Activated CD8-positive, alpha-beta T cell treated with anti-CD3 and anti-CD28 coated beads, Interleukin-2, amount 10 ng/mL, durations not matched to agents 7 days and 5 days (primary cell): ENCODE results near the gene LRRC47. TPM values are rescaled to one million over a fixed set of nuclear protein-coding genes. Genes with fewer than 3 reads are reported as not detected.

Source experiments
- ATAC-seq: fragments of 150-1000 bp; cut with Tn5 transposase; one replicate; pipeline ENCODE4 v1.10.0; 2021; ENCODE audit warnings: moderate library complexity
- CTCF ChIA-PET: fragments of 350-600 bp; sonication (Branson Sonifier 250); formaldehyde crosslinking; loops from one replicate; lab custom pipeline; 2021; ENCODE audit warnings: antibody characterized with exemption; lab: Charles Lee
- POLR2A ChIA-PET: fragments of 350-600 bp; sonication (Branson Sonifier 250); formaldehyde crosslinking; loops from one replicate; lab custom pipeline; 2021; ENCODE audit warnings: antibody characterized with exemption; lab: Charles Lee
- DNase-seq: peaks from one replicate; pipeline ENCODE4 v3.0.0-alpha.2; 2020
- H3K27ac Mint-ChIP-seq: one replicate; pipeline ENCODE4 v1.8.0; 2021; ENCODE audit warnings: mild to moderate bottlenecking, mixed read lengths
- H3K27me3 Mint-ChIP-seq: one replicate; pipeline ENCODE4 v1.8.0; 2021; ENCODE audit warnings: low read depth, mixed read lengths
- H3K36me3 Mint-ChIP-seq: one replicate; pipeline ENCODE4 v1.8.0; 2021; ENCODE audit warnings: low read depth, mixed read lengths
- H3K4me1 Mint-ChIP-seq: one replicate; pipeline ENCODE4 v1.8.0; 2021; ENCODE audit warnings: low read depth, mixed read lengths
- H3K4me3 Mint-ChIP-seq: one replicate; pipeline ENCODE4 v1.8.0; 2021; ENCODE audit warnings: mild to moderate bottlenecking, mixed read lengths
- H3K9me3 Mint-ChIP-seq: one replicate; pipeline ENCODE4 v1.8.0; 2022; ENCODE audit warnings: mixed read lengths; ENCODE audit not compliant: insufficient read depth
- total RNA-seq, 2 experiments: library from RNA; stranded (reverse); gene quantifications; one replicate each; pipeline ENCODE4 v1.2.3, GENCODE V29; 2021

The LRRC47 gene
- total RNA-seq, 2 experiments from 2014 or later, result 36.4 to 39.5 TPM

GRCh38 chr1:3741566-3742438 lies 54.5 kb downstream of the LRRC47 start:
- peaks cover 17% of the 10 kb centered on the region for H3K4me1 Mint-ChIP-seq
- H3K4me3 Mint-ChIP-seq, result no peak overlapping the region
- no peak for DNase-seq
- no peaks in the 10 kb centered on the region for H3K27me3 Mint-ChIP-seq
- ChIA-PET CTCF (no interaction called here), POLR2A (no interaction called here)
- H3K27ac Mint-ChIP-seq, result no peak overlapping the region
- ATAC-seq, result no peak
- no peaks in the 10 kb centered on the region for H3K9me3 Mint-ChIP-seq
- H3K36me3 Mint-ChIP-seq, result no peaks in the 10 kb centered on the region

DNA sequence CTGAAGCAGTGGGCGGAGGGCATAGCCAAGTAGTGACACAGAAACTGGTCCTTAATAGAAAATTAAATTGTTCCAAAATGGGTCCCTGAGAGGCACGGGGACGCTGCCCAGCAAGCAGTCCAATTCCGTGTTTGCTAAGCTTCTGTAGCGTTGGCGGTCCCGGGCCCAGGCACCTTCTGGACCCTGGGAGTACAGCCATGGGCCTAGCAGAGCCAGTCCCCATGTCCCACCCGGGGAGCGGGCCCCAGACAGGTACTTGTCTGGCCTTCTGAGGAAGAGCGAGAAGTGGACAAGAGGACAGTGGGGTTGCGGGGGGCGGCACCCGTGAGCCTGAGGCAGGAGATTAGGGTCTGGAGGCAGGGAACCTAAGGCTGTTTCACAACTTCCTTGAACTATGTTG lies 55.5 kb downstream of the LRRC47 start:
- no peaks in the 10 kb centered on the region for H3K27me3 Mint-ChIP-seq
- no peak overlapping the region for H3K27ac Mint-ChIP-seq
- H3K9me3 Mint-ChIP-seq, result no peaks in the 10 kb centered on the region
- no peak for DNase-seq
- no peak for ATAC-seq
- ChIA-PET POLR2A (no interaction called here), CTCF (no interaction called here)
- peaks cover 7% of the 10 kb centered on the region for H3K4me1 Mint-ChIP-seq
- H3K4me3 Mint-ChIP-seq, result no peak overlapping the region
- peaks cover 3% of the 10 kb centered on the region for H3K36me3 Mint-ChIP-seq

GRCh38 chr1:3740042-3740441 lies 56.3 kb downstream of the LRRC47 start:
- peaks cover 1% of the 10 kb centered on the region for H3K4me1 Mint-ChIP-seq
- CTCF ChIA-PET, result no interaction called here
- POLR2A ChIA-PET, result no interaction called here

GRCh38 chr1:3738943-3739342 lies 57.4 kb downstream of the LRRC47 start:
- H3K9me3 Mint-ChIP-seq, result no peaks in the 10 kb centered on the region
- peaks cover 3% of the 10 kb centered on the region for H3K36me3 Mint-ChIP-seq
- no peak overlapping the region for H3K27ac Mint-ChIP-seq
- ChIA-PET CTCF (interaction anchor here (1.7 kb wide), 1 partner anchor 15 kb away, joined by 6 read pairs; no protein-coding TSS in a partner anchor), POLR2A (no interaction called here)
- H3K4me1 Mint-ChIP-seq, result no peaks in the 10 kb centered on the region
- no peak overlapping the region for H3K4me3 Mint-ChIP-seq
- ATAC-seq (no peak), DNase-seq (no peak)
- H3K27me3 Mint-ChIP-seq, result no peaks in the 10 kb centered on the region

More at GRCh38 chr1:3740042-3740441, 56.3 kb downstream of the LRRC47 start:
- DNase-seq (no peak), ATAC-seq (no peak)
- H3K9me3 Mint-ChIP-seq, result no peaks in the 10 kb centered on the region
- H3K27me3 Mint-ChIP-seq, result no peaks in the 10 kb centered on the region
- H3K36me3 Mint-ChIP-seq, result peaks cover 3% of the 10 kb centered on the region
- H3K27ac Mint-ChIP-seq, result no peak overlapping the region
- no peak overlapping the region for H3K4me3 Mint-ChIP-seq

DNA sequence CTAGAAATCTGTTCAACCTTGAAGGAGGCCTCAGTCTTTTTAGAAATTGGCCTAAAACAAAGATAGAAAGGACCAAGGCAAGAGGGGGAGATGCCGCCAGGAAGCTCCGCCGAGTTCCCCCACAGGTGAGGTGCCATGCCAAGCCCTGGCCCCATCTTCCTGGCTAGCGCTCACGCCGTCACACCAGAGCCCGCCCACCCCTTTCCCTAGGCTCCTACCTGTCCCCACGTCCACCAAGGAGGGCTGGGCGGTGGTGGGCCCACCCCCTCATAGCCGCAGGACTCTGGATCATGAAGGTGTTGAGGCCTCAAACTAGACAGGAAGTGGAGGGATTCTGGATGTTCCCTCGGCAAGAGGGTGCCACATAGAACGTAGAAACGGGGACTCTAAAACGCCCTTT lies 59.6 kb downstream of the LRRC47 start:
- DNase-seq (no peak), ATAC-seq (no peak)
- ChIA-PET POLR2A (no interaction called here), CTCF (no interaction called here)
- H3K27ac Mint-ChIP-seq, result no peak overlapping the region
- no peaks in the 10 kb centered on the region for H3K27me3 Mint-ChIP-seq
- no peaks in the 10 kb centered on the region for H3K9me3 Mint-ChIP-seq
- H3K36me3 Mint-ChIP-seq, result peaks cover 3% of the 10 kb centered on the region
- no peak overlapping the region for H3K4me3 Mint-ChIP-seq
- no peaks in the 10 kb centered on the region for H3K4me1 Mint-ChIP-seq

DNA sequence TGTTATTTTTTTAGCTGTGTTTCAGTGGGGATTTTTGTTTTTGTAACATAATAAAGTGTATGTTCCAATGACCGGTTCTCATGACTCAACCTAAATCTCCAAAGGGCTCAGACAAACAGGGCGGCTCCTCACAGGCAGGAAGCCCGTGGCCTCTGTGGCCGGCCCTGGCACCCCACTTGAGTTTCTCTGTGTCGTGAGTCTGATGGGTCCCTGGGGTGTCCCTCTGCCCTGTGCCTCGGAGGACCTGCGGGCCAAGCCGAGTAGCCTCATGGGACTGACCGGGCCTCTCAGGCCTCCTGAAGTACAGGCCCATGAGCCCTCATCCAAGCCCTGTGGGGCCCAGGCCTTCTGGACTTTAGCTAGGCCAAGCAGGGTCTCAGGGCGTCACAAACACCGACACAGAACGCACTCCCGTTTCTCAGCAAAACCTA lies 60.2 kb downstream of the LRRC47 start:
- POLR2A ChIA-PET, result no interaction called here

GRCh38 chr1:3735688-3736087 lies 60.6 kb downstream of the LRRC47 start:
- Mint-ChIP-seq H3K4me1 (no peaks in the 10 kb centered on the region), H3K9me3 (no peaks in the 10 kb centered on the region), H3K4me3 (no peak overlapping the region), H3K36me3 (peaks cover 3% of the 10 kb centered on the region), H3K27ac (no peak overlapping the region), H3K27me3 (no peaks in the 10 kb centered on the region)
- DNase-seq (no peak), ATAC-seq (no peak)
- ChIA-PET POLR2A (no interaction called here), CTCF (interaction anchor here (1.4 kb wide), 1 partner anchor 12 kb away, joined by 4 read pairs; no protein-coding TSS in a partner anchor)

More for the DNA sequence above, 60.2 kb downstream of the LRRC47 start:
- CTCF ChIA-PET, result interaction anchor here (1.4 kb wide), 1 partner anchor 12 kb away, joined by 4 read pairs; no protein-coding TSS in a partner anchor
- Mint-ChIP-seq H3K27me3 (no peaks in the 10 kb centered on the region), H3K4me3 (no peak overlapping the region), H3K4me1 (no peaks in the 10 kb centered on the region), H3K27ac (no peak overlapping the region), H3K9me3 (no peaks in the 10 kb centered on the region), H3K36me3 (peaks cover 3% of the 10 kb centered on the region)
- DNase-seq (no peak), ATAC-seq (no peak)

DNA sequence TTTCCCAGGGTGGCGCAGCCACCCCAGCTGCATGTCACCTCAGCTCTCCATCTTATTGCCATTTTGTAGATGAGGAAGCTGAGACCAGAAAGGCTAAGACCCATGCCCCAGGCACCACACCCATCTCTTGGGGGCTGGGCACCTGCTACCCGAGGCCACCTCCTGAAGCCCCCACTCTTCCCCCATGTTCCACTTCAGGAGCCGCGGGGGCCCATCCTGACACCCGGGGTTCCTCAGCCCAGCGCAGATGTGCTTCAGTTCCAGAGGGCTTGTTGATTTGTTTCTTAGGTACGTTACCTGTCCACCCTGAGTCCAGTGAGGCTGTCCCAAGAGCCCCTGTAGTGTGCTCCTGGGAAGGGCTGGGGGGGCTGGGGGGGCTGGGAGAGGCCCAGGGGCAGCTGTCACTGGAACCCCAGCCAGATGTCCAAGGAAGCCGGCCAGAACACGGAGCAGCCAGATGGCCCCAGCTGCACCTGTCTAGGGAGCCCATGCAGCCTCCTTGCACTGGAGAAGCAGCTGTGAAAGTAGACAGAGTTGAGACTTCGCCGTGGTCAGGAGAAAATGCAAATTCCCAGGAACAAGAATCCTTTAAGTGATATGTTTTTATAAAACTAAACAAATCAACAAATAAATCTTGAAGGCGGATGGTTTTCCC lies 61.1 kb downstream of the LRRC47 start:
- CTCF ChIA-PET, result interaction anchor here (1.4 kb wide), 1 partner anchor 11 kb away, joined by 4 read pairs; no protein-coding TSS in a partner anchor
- no peaks in the 10 kb centered on the region for H3K4me1 Mint-ChIP-seq
- POLR2A ChIA-PET, result no interaction called here
- ATAC-seq (no peak), DNase-seq (no peak)
- H3K4me3 Mint-ChIP-seq, result no peak overlapping the region
- no peaks in the 10 kb centered on the region for H3K27me3 Mint-ChIP-seq
- H3K36me3 Mint-ChIP-seq, result peaks cover 3% of the 10 kb centered on the region
- H3K27ac Mint-ChIP-seq, result no peak overlapping the region
- H3K9me3 Mint-ChIP-seq, result no peaks in the 10 kb centered on the region

DNA sequence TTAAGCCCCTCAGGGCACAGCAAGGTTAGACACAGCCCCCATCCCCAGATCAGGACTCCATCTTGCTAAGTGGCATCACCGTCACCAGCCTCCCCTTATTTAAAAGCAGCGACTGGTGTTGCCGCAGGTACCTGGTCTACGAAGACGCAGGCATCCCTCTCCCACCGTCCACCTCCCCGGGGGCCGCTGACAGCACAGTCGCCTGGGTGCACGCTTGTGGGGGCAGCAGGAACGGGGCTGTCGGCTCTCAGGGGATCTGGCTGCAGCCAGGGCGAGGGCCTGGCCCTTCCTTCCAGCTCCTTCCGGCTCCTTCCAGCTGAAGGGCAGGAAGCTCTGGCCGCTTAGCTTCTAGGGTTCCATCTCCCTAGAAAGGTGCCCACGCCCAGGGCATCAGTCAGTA lies 61.7 kb downstream of the LRRC47 start:
- POLR2A ChIA-PET, result no interaction called here
- Mint-ChIP-seq H3K9me3 (no peaks in the 10 kb centered on the region), H3K27ac (no peak overlapping the region), H3K36me3 (peaks cover 3% of the 10 kb centered on the region), H3K4me3 (no peak overlapping the region), H3K4me1 (no peaks in the 10 kb centered on the region), H3K27me3 (no peaks in the 10 kb centered on the region)
- CTCF ChIA-PET, result interaction anchor here (1.4 kb wide), 1 partner anchor 10 kb away, joined by 4 read pairs; no protein-coding TSS in a partner anchor
- ATAC-seq (no peak), DNase-seq (no peak)

GRCh38 chr1:3733883-3734589 lies 62.3 kb downstream of the LRRC47 start:
- Mint-ChIP-seq H3K36me3 (peaks cover 3% of the 10 kb centered on the region), H3K4me1 (no peaks in the 10 kb centered on the region), H3K9me3 (no peaks in the 10 kb centered on the region), H3K27me3 (no peaks in the 10 kb centered on the region), H3K4me3 (no peak overlapping the region), H3K27ac (no peak overlapping the region)
- CTCF ChIA-PET, result interaction anchor here (1.4 kb wide), 1 partner anchor 10 kb away, joined by 4 read pairs; no protein-coding TSS in a partner anchor
- DNase-seq, result no peak
- POLR2A ChIA-PET, result no interaction called here
- ATAC-seq, result no peak

GRCh38 chr1:3733094-3733882 lies 63.0 kb downstream of the LRRC47 start:
- ChIA-PET CTCF (interaction anchor here (1.4 kb wide), 1 partner anchor 9 kb away, joined by 4 read pairs; no protein-coding TSS in a partner anchor), POLR2A (no interaction called here)
- no peaks in the 10 kb centered on the region for H3K27me3 Mint-ChIP-seq
- H3K9me3 Mint-ChIP-seq, result no peaks in the 10 kb centered on the region
- peaks cover 3% of the 10 kb centered on the region for H3K36me3 Mint-ChIP-seq
- DNase-seq (no peak), ATAC-seq (no peak)
- H3K4me3 Mint-ChIP-seq, result no peak overlapping the region
- H3K4me1 Mint-ChIP-seq, result no peaks in the 10 kb centered on the region
- H3K27ac Mint-ChIP-seq, result no peak overlapping the region
